GM18861 (cell line): ENCODE measurements around the gene DBT.
A peak's percentile ranks its signal among the peaks of the same experiment; 100 is the strongest.
"Not testable (repeated sequence)": the region's sequence is repeated elsewhere in the genome, so short reads cannot be mapped to it uniquely, and the experiment has no call there.

Source experiments
- ATAC-seq: cut with Tn5 transposase; IDR thresholded peaks from one replicate; pipeline ENCODE4 v1.9.1; 2021; ENCODE audit not compliant: unreplicated experiment

The DBT gene

DNA sequence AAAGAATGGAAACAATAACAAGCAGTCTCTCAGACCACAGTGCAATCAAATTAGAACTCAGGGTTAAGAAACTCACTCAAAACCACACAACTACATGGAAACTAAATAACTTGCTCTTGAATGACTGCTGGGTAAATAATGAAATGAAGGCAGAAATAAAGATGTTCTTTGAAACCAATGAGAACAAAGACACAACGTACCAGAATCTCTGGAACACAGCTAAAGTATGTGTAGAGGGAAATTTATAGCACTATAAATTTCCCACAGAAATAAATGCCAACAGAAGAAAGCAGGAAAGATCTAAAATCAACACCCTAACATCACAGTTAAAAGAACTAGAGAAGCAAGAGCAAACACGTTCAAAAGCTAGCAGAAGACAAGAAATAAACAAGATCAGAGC, 46.9 kb downstream of the DBT start:
- not testable (repeated sequence) for ATAC-seq

DNA sequence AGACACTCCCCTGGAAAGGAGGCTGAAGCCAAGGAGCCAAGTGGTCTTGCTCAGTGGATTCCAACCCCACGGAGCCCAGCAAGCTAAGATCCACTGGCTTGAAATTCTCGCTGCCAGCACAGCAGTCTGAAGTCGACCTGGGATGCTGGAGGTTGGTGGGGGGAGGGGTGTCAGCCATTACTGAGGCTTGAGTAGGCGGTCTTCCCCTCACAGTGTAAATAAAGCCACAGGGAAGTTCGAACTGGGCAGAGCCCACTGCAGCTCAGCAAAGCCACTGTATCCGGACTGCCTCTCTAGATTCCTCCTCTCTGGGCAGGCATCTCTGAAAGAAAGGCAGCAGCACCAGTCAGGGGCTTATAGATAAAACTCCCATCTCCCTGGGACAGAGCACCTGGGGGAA, 49.6 kb downstream of the DBT start:
- ATAC-seq = not testable (repeated sequence)

DNA sequence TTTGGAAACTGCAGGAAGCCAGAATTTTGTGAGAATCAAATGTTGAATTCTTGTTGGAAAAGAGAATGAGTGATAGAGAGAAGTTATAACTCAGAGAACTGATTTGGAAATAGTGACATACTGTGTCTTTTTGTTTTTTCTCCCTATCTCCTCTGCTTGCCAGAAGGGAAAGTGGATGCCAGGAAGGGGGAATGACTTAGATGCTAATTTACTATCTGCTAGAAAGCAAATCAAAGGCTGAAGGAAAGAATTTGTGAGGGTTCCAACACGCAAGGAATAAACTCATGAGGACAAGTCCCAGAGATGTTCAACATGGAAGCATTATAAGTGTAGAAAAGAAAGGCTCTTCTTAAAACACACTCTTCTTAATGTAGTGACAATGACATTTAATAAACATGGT, 51.0 kb downstream of the DBT start:
- no peak for ATAC-seq

DNA sequence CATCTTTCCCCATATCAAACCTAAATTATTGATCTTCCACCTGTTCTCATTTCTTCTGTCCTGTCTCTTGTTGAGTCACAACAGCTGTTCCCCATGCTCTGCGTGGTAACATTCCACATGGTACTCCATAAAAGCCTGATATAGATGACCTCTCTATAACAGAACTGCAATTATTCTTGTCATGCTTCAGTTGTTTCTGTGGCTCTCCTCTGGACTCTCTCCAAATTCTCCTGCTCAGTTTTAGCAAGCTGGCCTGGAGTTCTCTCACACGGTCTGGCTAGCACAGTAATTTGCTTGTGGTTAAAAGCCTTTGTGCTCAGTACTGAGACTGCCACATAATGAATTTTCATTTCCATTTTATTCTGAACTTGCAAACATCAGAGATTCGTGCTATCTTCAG, 61.0 kb downstream of the DBT start:
- no peak for ATAC-seq

DNA sequence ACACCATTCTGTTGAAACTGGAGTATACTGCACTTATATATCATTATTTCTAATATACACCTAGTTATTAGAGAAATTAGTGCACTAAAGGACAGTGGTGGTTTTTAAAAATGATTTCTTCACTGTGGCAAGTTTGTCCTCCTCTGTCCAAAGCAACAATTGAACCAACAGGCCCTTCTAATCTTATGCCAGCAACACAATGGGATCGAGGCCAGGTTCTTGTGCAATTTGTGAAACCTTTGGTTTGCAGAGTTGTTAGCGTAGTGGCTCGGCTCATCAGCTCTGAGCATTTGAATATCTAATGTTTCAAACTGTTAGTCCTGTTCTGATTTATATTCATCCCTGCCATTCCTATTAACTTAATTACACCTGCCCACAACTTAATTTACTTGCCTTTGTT, 61.7 kb downstream of the DBT start:
- no peak for ATAC-seq

DNA sequence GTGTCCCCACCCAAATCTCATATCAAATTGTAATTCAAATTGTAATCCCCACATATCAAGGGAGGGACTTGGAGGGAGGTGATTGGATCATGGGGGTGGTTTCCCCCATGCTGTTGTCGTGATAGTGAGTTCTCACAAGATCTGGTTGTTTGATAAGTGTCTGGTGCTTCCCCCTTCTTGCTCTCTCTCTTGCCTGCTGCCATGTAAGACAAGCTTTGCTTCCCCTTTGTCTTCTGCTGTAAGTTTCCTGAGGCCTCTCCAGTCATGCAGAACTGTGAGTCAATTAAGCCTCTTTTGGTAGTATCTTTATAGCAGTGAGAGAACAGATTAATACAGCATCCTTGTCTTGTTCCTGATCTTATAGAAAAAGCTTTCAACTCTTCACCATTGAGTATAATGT, 65.1 kb downstream of the DBT start:
- ATAC-seq = peak; percentile 83

DNA sequence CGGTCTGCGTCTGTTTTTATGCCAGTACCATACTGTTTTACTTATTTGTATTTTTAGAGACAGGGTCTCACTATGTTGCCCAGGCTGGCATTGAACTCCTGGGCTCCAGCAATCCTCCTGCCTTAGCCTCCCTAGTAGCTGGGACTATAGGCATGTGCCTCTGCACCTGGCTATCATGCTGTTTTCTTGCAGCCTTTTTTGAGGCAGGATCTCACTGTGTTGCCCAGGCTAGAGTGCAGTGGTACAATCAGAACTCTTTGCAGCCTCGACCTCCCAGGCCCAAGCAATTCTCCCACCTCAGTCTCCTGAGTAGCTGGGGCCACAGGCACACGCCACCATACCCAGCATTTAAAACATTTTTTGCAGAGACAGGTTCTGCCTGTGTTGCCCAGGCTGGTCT, 66.3 kb downstream of the DBT start:
- ATAC-seq = no peak

DNA sequence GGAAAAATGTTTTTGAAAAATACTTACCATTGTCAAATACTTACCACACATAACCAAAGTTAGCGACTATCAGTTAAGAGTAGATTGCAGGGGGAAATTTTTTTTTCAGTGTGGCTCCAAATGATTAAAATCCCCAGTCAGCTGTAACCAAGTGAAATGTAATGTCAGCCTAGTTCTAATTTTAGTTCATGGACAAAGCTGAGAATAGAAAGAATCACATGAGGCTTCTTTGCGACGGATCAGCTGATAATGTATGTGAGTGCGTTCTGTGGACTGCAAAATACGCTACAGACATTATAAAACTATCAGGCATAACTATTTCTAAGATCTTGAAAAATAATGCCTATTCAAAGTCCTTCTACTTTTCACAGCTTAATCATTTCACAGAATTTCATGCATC, 71.5 kb downstream of the DBT start, which contains the start of gene LRRC39:
TSS of gene LRRC39 (minus strand) at position 166 of the 400 bp plus-strand sequence. CDS start 9,740 bp downstream, outside the sequence.
- no peak for ATAC-seq

DNA sequence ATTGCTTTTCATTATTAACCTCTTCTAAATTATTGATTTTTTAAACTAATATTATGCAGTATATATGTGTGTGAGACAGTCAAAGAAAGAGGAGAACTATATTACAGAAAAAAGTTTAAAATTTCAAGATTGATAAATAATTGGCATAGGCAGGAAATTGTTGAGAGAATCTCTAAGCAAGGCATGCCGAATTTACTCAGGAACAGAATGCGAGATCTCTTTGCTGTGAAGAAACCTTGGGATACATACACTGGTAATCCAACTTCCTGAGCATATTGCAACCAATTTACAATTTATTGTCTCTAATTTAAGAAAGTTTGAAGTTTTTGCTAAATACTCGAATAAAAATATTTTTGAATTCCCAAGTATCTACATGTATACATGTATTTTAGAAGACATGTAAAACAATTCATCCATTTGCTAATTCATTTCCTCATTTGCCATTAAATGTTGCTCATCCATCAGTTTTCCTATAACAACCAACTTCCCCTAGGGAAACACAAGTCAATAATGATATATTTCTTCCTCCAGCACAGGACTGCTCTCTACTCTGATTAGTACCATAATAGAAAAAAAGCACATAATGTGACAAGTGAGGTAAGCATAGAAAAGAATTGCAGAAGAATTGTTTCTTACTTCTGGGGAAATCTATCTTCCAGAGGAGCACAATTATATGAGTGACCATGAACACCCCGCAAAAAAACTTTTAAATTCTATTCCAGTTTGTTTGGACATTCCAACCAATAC, 72.2 kb downstream of the DBT start:
- no peak for ATAC-seq

DNA sequence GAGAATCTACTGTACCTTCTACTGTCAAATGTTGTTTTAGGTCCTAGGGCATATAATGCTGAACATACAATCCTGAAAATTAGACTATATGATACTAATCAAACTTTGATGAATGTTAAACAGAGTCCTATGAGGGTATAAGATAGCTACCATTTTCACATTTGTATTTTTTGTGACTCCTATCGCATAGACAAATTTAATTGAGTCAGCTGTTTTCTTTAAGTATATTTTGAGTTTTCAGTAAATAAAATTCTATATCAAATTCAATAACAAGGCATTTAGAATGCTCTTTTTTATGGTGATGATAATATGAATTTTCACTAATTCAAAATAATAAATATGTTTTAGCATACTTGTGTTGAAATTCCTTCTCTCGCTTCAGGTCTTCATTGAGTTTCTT, 81.6 kb downstream of the DBT start:
- ATAC-seq = no peak

DNA sequence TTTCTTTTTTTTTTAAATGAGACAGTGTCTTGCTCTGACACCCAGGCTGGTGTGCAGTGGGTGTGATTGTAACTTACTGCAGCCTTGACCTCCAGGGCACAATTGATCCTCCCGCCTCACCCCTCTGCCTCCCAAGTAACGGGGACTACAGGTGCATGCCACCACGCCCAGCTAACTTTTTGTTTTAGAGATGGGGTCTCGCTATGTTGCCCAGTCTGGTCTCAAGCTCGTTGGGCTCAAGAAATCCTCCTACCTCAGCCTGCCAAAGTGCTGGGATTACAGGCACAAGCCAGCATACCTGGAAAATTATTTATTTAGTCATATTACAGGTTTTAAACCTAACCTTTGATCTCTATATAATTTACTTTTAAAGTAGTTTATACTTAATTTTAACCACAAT, 84.9 kb downstream of the DBT start:
- ATAC-seq = no peak

DNA sequence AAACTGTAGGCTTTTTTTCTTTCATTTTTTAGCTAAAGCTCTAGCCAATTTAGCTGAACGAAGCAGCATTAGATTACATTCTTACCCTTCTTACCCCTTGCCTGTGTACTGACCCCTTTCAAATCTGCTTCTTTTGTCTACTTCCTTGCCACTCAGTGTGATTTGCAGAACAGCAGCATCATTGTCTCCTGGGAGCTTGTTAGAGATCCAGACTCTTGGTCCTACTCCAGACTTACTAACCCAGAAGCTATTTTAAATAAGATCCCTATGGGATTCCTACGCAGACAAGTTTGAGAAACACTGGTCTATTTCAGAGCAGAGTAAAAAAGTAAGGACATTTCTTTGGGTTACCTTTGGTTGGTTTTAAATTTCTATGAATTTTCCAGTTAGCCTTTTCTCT, 85.4 kb downstream of the DBT start:
- no peak for ATAC-seq

DNA sequence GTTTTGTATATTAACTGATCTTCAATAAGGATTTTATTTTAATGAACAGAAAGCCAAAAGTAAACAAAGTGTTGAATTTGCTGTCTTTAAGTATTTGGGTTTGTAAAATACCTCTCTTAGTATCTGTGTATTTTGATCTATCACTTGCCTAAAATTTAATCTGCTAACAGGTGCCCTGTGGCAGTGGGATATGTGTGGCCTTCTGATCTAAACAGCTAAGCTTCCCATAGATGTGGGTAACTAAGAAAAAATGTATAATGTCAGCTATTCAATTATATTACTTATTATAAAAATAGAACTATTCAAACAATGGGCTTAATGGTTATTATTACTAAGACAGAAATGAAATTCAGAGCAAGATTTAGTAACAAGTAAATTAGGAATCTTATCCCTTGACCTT, 86.8 kb downstream of the DBT start:
- ATAC-seq = no peak

DNA sequence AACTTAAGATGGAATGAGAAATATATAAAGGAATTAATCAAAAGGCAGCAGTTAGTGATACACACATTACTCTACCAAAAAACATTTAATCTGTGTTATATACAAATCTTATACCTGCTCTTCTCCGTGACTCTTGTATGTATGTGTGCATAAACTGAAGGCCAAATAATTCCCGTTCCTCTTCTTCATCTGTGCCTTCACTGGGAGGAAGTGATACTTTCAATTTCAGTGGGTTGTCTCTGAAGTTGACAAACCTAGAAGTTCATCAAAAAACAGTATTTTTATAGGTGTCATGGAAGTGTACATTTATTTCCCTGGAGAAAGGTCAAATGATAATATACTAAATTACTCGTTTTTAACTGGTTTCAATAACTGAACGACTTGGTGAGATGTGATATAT, 97.4 kb downstream of the DBT start:
- peak; percentile 73 for ATAC-seq

DNA sequence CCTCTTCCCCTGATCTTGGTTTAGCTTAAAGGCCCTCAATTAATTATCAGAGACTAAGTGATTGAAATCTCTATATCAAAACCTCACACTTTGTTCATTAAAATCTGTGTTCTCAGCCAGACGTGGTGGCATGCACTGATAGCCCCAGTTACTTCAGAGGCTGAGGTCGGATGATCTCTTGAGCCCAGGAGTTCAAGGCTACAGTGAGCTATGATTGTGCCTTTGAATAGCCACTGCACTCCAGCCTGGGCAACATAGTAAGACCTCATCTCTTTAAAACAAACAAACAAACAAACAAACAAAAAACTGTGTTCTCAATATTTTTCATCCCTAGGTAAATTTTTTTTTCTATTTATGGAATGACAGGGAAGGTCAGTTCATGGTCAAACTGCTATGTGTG, 98.0 kb downstream of the DBT start:
- no peak for ATAC-seq

DNA sequence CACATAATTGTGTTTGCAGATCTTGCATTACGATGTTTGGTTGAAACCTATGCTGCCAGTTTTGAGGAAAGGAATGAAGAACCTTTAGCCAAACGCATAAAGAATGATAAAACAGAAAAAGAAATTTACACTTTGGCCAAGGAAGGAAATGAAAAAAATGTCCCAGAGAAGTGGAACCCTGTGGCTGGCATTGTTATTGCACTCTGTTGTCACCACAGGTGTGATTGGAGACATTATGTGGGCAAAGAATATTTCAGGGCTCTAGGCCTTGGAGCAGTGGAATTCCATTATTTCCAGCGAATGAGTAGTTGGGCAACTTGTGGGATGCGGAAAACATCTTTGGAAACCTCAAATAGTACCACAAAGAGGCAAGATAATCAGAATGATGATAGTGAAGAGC, 101.8 kb downstream of the DBT start:
- ATAC-seq = no peak

DNA sequence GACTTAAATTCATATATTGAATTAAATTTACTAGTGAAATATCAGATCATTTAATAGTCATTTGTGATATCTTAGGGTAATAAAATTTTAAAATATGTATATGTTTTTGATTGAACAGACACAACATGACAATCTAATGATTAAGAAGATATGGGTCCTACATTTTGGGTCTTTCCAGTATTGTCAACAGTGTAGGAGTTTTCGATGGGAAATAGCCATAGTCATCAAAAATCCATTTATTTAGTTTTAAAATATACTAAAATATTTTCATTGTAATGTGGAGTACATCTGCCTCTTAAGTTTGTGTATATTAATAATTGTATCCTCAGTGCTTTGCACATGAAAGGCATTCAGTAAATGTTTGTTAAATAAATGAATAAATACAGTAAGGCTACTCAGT, 102.7 kb downstream of the DBT start:
- no peak for ATAC-seq

DNA sequence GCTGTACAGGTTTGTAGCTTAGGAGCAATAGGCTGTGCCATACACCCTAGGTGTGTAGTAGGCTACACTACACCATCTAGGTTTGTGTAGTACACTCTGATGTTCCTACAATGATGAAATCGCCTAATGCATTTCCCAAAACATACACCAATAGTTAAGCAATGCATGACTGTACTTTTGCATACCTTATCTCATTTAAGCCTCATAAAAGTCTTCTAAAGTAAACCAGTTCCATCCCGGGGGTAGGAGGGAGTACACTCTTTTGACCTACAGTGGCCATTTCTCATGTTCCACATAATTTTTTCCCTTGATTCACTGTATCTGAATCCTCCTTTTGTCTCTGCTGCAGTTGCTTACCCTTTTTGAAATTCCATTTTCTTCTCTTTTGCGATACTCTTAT, 104.5 kb downstream of the DBT start:
- no peak for ATAC-seq

DNA sequence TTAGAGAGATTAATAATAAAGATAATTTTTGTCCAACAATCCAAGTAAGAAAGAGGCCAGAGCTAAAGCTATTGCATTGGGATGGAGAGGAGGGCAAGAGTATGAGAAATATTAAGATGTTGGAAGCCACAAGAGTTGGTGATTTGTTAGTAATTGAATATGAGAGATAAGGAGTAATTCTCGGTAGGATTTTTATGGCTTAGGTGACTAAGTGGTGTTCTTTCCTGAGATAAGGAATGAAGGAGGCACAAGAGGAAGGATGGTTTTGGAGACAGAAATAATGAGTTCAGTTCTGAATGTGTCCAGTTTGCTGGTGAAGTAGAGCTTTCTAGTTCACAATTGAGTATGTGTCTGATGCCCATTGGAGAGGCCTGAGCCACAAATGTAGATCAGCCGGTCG, 107.3 kb downstream of the DBT start:
- ATAC-seq = no peak

DNA sequence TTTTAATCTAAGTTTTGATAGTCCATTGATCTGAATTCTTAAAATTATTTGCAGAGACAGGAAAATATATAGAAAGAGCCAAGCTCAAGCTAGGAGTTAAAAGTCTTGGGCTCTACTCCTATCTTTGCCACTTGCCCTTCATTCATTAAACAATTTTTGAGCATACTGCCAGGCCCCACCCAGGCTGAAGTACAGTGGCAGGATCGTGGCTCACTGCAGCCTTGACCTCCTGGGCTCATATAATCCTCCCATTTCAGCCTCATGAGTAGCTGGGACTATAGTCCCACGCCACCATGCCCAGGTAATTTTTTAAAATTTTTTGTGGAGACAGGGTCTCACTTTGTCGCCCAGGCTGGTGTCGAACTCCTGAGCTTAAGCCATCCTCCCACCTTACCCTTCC, 108.4 kb downstream of the DBT start:
- ATAC-seq = no peak

DNA sequence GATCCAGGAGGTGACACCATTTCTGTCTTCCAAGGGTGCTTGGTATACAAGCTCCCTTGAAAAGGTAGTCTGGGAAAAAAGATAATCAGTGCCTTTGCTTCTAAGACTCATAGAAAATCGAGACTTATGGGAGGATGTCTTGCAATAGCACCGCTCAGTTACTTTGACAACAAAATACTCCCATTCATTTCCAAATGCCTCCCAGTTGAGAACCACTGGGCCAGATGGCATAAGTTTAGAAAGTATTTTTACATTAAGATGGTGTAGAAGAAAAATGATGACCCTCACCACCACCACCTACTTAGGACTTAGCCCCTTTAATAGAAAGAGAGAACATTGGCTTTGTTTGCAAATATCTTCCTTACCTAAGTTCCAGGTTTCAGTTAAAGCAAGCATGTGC, 112.0 kb downstream of the DBT start:
- ATAC-seq = no peak
